Measurements from ENCODE around the gene CCL8.

The CCL8 gene

DNA sequence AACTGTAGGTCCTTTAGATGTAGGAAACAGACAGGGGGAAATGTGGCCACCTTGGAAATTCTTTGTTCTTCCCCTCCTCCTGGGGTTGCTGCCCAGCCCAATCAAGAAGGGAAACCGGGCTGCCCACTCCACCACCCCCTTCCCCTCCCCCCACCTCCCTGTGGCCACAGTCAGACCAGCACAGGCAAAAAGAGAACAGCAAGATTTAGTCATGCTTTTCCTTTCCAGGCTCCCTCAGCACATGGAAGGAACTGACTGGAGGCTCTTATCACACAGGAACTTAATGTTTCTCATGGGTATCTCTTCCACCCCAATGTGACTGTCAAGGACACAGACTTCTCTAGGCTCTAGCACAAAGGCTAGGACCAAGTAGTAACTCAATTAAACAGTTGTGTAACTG, 46.8 kb downstream of the CCL8 start:
- Histone ChIP-seq H3K4me3 (ENCODE audit: insufficient read depth, low read length, poor library complexity, severe bottlenecking) (no peak overlapping the region), H2AFZ (ENCODE audit: low read depth, low read length, severe bottlenecking) (no peak overlapping the region), H3K9me3 (ENCODE audit: insufficient read depth, low read length) (no peaks in the 10 kb centered on the region), H3K27ac (ENCODE audit: low read depth, low read length) (no peak overlapping the region), H3K36me3 (ENCODE audit: low read length) (no peaks in the 10 kb centered on the region), H3K4me2 (ENCODE audit: low read depth, low read length, poor library complexity, severe bottlenecking) (no peak overlapping the region), H4K20me1 (ENCODE audit: low read depth, low read length) (no peaks in the 10 kb centered on the region), H3F3A (ENCODE audit: insufficient read depth) (no peaks in the 10 kb centered on the region), H3K9me2 (replicated peaks; ENCODE audit: insufficient read depth, low read length) (no peaks in the 10 kb centered on the region), H3K27me3 (ENCODE audit: low read length) (no peaks in the 10 kb centered on the region), H3K9ac (ENCODE audit: low read length) (no peak overlapping the region), H3K79me2 (ENCODE audit: insufficient read depth, low read length) (no peaks in the 10 kb centered on the region)
- TF ChIP-seq, protein P1, sequence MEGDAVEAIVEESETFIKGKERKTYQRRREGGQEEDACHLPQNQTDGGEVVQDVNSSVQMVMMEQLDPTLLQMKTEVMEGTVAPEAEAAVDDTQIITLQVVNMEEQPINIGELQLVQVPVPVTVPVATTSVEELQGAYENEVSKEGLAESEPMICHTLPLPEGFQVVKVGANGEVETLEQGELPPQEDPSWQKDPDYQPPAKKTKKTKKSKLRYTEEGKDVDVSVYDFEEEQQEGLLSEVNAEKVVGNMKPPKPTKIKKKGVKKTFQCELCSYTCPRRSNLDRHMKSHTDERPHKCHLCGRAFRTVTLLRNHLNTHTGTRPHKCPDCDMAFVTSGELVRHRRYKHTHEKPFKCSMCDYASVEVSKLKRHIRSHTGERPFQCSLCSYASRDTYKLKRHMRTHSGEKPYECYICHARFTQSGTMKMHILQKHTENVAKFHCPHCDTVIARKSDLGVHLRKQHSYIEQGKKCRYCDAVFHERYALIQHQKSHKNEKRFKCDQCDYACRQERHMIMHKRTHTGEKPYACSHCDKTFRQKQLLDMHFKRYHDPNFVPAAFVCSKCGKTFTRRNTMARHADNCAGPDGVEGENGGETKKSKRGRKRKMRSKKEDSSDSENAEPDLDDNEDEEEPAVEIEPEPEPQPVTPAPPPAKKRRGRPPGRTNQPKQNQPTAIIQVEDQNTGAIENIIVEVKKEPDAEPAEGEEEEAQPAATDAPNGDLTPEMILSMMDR (IDR thresholded peaks at IDR 0.05; ENCODE audit: insufficient read depth, low read length, poor library complexity, severe bottlenecking), result no peak
- no peak for TF ChIP-seq EZH2phosphoT487 (conservative IDR thresholded peaks at IDR 0.05; ENCODE audit: low read length)

DNA sequence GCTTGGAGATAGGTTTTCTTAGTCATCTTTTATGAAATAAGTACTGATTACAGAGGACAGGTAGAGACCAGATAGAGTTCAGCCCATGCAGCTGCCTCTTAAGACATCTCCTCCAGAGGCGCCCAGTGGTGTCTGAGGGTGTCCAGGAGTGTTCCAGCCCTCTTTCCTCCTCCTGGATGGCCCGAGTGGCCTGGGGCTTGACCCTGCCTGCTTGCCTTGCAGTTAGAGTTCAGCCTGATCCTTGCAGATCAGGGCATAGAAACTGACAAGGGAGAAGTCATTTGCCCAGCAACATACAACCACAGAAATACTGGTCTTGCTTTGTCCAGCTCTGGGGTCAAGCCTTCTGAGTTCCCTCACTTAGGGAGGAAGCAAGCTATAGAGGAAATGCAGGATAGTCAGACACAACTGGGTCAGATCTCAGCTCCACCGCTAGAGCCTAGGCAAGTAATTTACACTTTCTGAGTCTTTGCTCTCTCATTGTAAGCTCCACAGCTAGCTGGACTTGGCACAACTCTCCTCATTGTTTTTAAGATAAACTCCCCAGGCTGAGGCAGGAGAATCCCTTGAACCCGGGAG, 47.4 kb downstream of the CCL8 start:
- Histone ChIP-seq H3K79me2 (ENCODE audit: insufficient read depth, low read length) (no peaks in the 10 kb centered on the region), H3K4me3 (ENCODE audit: insufficient read depth, low read length, poor library complexity, severe bottlenecking) (no peak overlapping the region), H3K9ac (ENCODE audit: low read length) (no peak overlapping the region), H3K36me3 (ENCODE audit: low read length) (no peaks in the 10 kb centered on the region), H4K20me1 (ENCODE audit: low read depth, low read length) (no peaks in the 10 kb centered on the region), H3K4me2 (ENCODE audit: low read depth, low read length, poor library complexity, severe bottlenecking) (no peak overlapping the region), H3K27ac (ENCODE audit: low read depth, low read length) (no peak overlapping the region), H3K27me3 (ENCODE audit: low read length) (no peaks in the 10 kb centered on the region), H3K9me2 (replicated peaks; ENCODE audit: insufficient read depth, low read length) (no peaks in the 10 kb centered on the region), H3K9me3 (ENCODE audit: insufficient read depth, low read length) (no peaks in the 10 kb centered on the region), H3F3A (ENCODE audit: insufficient read depth) (no peaks in the 10 kb centered on the region), H2AFZ (ENCODE audit: low read depth, low read length, severe bottlenecking) (no peak overlapping the region)
- TF ChIP-seq, protein P1 (IDR thresholded peaks at IDR 0.05; ENCODE audit: insufficient read depth, low read length, poor library complexity, severe bottlenecking), result no peak
- no peak for TF ChIP-seq EZH2phosphoT487 (conservative IDR thresholded peaks at IDR 0.05; ENCODE audit: low read length)

DNA sequence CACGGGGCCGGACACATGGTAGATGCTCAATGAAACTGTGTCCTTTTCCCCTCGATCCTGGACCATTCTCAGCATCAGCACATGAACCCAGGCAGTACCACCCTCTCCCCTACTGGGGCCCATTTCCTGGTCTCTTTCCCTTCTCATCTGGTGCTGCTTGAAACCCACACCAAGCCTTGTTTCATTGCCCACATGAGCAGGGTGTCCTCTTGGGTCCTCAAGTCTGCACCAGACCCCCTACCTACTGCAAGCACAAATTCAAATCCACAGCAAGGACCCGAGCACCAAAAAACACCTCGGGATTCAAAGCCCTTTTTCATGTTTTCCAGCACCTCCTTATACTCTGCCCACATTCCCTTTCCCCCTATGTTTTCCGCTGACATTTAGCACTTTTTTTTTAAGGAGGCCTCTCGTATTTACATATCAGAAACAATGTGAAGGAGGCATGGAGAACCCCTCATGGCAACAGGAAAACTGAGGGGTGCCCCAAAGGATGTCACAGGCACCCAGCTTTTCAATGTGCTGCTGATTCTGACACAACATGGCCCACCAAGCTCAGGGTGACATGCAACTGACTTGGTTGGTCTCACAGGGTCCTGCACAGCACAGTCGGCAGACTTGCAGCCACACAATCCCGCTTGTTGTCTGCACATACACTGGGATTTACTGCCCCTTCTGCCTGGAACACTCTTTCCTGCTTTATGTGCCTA, 48.4 kb downstream of the CCL8 start:
- Histone ChIP-seq H3K4me2 (ENCODE audit: low read depth, low read length, poor library complexity, severe bottlenecking) (no peak overlapping the region), H3K27me3 (ENCODE audit: low read length) (no peaks in the 10 kb centered on the region), H3K9me3 (ENCODE audit: insufficient read depth, low read length) (no peaks in the 10 kb centered on the region), H3K79me2 (ENCODE audit: insufficient read depth, low read length) (no peaks in the 10 kb centered on the region), H4K20me1 (ENCODE audit: low read depth, low read length) (no peaks in the 10 kb centered on the region), H3K9ac (ENCODE audit: low read length) (no peak overlapping the region), H3F3A (ENCODE audit: insufficient read depth) (no peaks in the 10 kb centered on the region), H3K4me3 (ENCODE audit: insufficient read depth, low read length, poor library complexity, severe bottlenecking) (no peak overlapping the region), H3K36me3 (ENCODE audit: low read length) (no peaks in the 10 kb centered on the region), H3K27ac (ENCODE audit: low read depth, low read length) (no peak overlapping the region), H2AFZ (ENCODE audit: low read depth, low read length, severe bottlenecking) (no peak overlapping the region), H3K9me2 (replicated peaks; ENCODE audit: insufficient read depth, low read length) (no peaks in the 10 kb centered on the region)
- TF ChIP-seq EZH2phosphoT487 (conservative IDR thresholded peaks at IDR 0.05; ENCODE audit: low read length), result no peak
- TF ChIP-seq, protein P1 (IDR thresholded peaks at IDR 0.05; ENCODE audit: insufficient read depth, low read length, poor library complexity, severe bottlenecking), result no peak
